Measurements from ENCODE around the gene OSTF1.

- TF ChIP-seq EZH2 (IDR thresholded peaks at IDR 0.05; ENCODE audit: insufficient read depth, poor library complexity, severe bottlenecking) (no peak), EZH2phosphoT487 (IDR thresholded peaks at IDR 0.05; ENCODE audit: insufficient read depth, low read depth) (no peak)
These were observed 24.5 kb downstream of the OSTF1 start for GRCh38 chr9:75112789-75113188.

Data from GM23248 (cell line).